Immature natural killer cell (primary cell): Measurements from ENCODE around the gene TCF25. TPM values are rescaled to one million over a fixed set of nuclear protein-coding genes. Genes with fewer than 3 reads are reported as not detected.
A peak's percentile ranks its signal among the peaks of the same experiment; 100 is the strongest.
"Not testable (repeated sequence)": the region's sequence is repeated elsewhere in the genome, so short reads cannot be mapped to it uniquely, and the experiment has no call there.

Experiments used
- DNase-seq, 3 donors: peaks; one replicate each; pipeline ENCODE4 v3.0.0; 2022; ENCODE audit warnings: mixed read lengths in 1 of 3
- H3K27ac Mint-ChIP-seq, 6 donors: one replicate each; pipeline ENCODE4 v1.8.0; 2020; ENCODE audit warnings: mixed read lengths in 6 of 6, mild to moderate bottlenecking in 5 of 6, inconsistent platforms in 4 of 6, moderate library complexity in 3 of 6
- H3K27me3 Mint-ChIP-seq, 3 donors: one replicate each; pipeline ENCODE4 v1.8.0; 2020 to 2021; ENCODE audit warnings: low read depth in 3 of 3, mild to moderate bottlenecking in 3 of 3, mixed read lengths in 3 of 3, moderate library complexity in 3 of 3, inconsistent platforms in 1 of 3
- H3K36me3 Mint-ChIP-seq, 3 donors: one replicate each; pipeline ENCODE4 v1.8.0; 2020; ENCODE audit warnings: mixed read lengths in 3 of 3, inconsistent platforms in 2 of 3, mild to moderate bottlenecking in 2 of 3
- H3K4me1 Mint-ChIP-seq, 2 donors: one replicate each; pipeline ENCODE4 v1.8.0; 2020; ENCODE audit warnings: inconsistent platforms in 2 of 2, mild to moderate bottlenecking in 2 of 2, mixed read lengths in 2 of 2, moderate library complexity in 1 of 2
- H3K4me3 Mint-ChIP-seq, 5 donors: one replicate each; pipeline ENCODE4 v1.8.0; 2020; ENCODE audit warnings: mild to moderate bottlenecking in 5 of 5, mixed read lengths in 5 of 5, inconsistent platforms in 3 of 5, moderate library complexity in 3 of 5
- H3K9me3 Mint-ChIP-seq, 6 donors: one replicate each; pipeline ENCODE4 v1.8.0; 2020; ENCODE audit warnings: mild to moderate bottlenecking in 6 of 6, mixed read lengths in 6 of 6, inconsistent platforms in 4 of 6, moderate library complexity in 3 of 6
- polyA plus RNA-seq, 3 donors: library from polyadenylated mRNA; unstranded; fragments of 300-500 nt; fragmentation: Illumina TruSeq; gene quantifications; one replicate each; pipeline ENCODE4 v1.2.3, GENCODE V29; 2021

TCF25 gene
- polyA plus RNA-seq, 3 donors from 2014 or later, result 98.1 to 249 (median 131) TPM

DNA sequence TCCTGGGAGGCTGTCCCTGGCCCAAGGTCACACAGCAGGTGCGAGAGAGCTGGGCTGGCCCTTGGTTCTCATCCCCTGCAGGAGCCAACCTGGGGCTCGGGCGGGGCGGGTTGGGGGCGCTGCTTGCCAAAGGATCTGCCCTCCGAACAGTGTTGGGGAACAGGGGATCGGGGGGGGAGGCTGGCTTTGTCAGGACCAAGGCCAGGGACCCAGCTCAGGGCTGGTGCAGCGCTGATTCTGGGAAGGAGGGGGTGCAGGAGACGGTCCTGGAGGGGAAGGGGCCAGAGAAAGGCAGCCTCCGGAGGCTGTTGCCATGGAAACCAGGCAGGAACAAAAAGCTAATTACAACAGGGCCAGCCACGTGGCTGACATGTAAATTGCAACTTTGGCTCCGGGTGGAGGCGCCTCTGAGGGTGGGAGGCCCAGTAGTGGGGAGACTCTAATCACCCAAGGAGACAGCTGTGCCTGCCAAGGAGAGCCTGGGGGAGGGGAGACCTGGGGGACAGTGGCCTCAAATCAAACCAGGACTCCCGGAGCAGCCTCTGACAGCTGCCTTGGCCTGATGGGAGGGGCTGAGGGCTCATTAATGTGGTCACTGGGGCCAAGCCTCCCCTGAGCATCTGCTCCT, 51.0 kb downstream of the TCF25 start:
- H3K27me3 Mint-ChIP-seq, result peaks cover 7 to 26% (median 12%) of the 10 kb centered on the region in 3 donors
- H3K9me3 Mint-ChIP-seq, result no peaks in the 10 kb centered on the region
- H3K27ac Mint-ChIP-seq, result no peak overlapping the region
- peak overlapping the region in 1 of 5 donors; percentile 30 for H3K4me3 Mint-ChIP-seq
- DNase-seq, result peak in 1 of 3 donors; percentile 37
- peaks cover 0 to 4% (median 0%) of the 10 kb centered on the region in 3 donors for H3K36me3 Mint-ChIP-seq
- peaks cover 14 to 22% of the 10 kb centered on the region in 2 donors for H3K4me1 Mint-ChIP-seq

DNA sequence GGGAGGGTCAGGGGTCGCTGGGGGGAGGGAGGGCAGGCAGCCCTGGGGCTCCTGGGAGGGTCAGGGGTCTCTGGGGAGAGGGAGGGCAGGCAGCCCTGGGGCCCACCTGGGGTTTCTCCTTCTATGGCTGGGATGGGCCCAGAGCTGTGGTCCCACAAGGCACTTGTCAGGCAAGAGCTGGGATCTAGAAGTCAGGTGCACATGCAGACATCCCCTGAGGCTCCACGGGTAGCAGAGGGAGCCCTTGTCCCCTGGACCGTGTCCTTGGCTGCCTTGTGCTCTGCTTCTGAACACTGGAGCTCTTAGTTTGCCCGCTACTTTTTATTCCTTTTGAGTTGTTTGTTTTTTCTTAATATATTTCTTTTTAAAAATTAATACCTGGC, 51.5 kb downstream of the TCF25 start:
- no peak for DNase-seq
- Mint-ChIP-seq H3K4me1 (peaks cover 11 to 17% of the 10 kb centered on the region in 2 donors), H3K36me3 (peaks cover 0 to 1% (median 0%) of the 10 kb centered on the region in 3 donors), H3K9me3 (no peaks in the 10 kb centered on the region), H3K4me3 (peak overlapping the region in 1 of 5 donors; percentile 56), H3K27ac (no peak overlapping the region), H3K27me3 (peaks cover 7 to 23% (median 15%) of the 10 kb centered on the region in 3 donors)

DNA sequence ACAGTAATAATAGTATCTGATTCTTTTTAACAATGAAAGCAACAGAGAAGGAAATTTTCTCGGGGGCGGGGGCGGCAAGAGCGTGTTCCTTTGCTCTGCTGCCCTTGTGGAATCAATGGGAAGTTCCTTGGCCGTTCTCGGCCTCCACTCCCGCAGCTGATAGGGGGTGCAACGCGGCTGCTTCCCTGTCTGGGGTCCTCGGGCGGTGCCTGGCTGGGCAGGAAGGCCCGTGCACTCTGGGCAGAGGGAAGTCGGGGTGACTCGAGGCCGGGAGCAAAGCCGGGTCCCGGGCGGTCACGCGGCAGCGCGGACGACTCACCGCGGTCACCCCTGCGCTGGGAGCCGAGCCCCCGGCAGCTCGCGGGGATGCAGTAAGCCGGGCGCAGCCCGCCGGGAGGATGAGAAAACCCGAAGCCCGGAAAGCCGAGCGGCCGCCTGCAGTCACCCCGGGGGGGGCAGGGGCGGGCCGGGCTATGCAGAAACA, 52.2 kb downstream of the TCF25 start:
- peaks cover 7 to 17% (median 17%) of the 10 kb centered on the region in 3 donors for H3K27me3 Mint-ChIP-seq
- H3K4me3 Mint-ChIP-seq, result peak overlapping the region in 4 of 5 donors; percentile 32 to 64 (median 44)
- DNase-seq, result no peak
- H3K27ac Mint-ChIP-seq, result no peak overlapping the region
- no peaks in the 10 kb centered on the region for H3K36me3 Mint-ChIP-seq
- peaks cover 7 to 14% of the 10 kb centered on the region in 2 donors for H3K4me1 Mint-ChIP-seq
- H3K9me3 Mint-ChIP-seq, result no peaks in the 10 kb centered on the region

DNA sequence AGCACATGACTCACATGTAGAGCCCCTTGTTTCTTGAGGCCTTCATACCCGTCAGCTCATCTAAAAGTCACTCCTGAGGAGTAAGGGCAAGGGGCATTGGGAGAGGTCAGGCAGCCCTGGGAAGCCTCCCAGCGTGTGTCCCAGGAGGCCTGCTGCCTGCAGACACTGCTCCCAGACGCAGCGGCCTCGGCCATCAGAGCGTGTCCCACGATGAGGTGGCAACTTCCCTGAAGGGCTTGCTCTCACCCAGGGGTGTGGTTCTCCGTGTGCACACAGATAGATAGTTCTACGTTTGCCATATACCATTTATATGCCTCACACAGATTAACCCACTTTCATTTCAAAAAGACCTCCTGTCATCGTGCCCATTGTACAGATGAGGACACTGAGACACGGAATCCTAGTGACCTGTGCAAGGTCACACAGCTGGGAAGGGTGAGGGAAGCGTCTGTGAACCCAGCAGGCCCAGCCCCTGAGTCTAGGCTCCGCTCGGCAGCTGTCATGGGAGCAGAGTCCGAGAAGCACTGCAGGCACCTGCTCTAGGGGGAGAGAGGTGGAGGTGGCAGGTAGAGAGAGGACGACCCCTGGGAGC, 58.0 kb downstream of the TCF25 start:
- no peak for DNase-seq
- Mint-ChIP-seq H3K4me3 (no peak overlapping the region), H3K4me1 (peaks cover 0 to 1% of the 10 kb centered on the region in 2 donors), H3K27ac (no peak overlapping the region), H3K27me3 (peaks cover 4 to 12% (median 7%) of the 10 kb centered on the region in 3 donors), H3K9me3 (no peaks in the 10 kb centered on the region), H3K36me3 (no peaks in the 10 kb centered on the region)

DNA sequence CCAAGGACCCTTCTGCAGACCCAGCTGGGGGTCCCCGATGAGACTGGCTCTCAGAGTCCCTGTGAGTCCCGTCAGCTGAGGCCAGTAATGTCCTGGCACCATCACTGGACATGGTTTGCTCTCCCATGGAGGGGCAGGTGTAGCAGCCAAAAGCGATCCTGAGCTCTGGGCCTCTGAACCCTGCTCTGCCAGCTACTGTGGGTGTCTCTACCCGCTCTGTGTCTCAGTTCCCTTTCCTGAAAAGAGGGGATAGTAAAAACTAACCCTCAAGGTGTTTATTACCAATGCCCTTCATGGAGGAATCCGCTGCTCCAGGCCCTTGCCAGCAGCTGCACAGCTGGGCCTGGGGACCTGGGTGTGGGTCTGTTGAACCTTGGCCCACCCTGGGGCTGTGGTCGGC, 58.6 kb downstream of the TCF25 start:
- no peaks in the 10 kb centered on the region for H3K4me1 Mint-ChIP-seq
- DNase-seq, result no peak
- peaks cover 4 to 7% (median 4%) of the 10 kb centered on the region in 3 donors for H3K27me3 Mint-ChIP-seq
- no peaks in the 10 kb centered on the region for H3K36me3 Mint-ChIP-seq
- H3K27ac Mint-ChIP-seq, result no peak overlapping the region
- H3K9me3 Mint-ChIP-seq, result no peaks in the 10 kb centered on the region
- H3K4me3 Mint-ChIP-seq, result no peak overlapping the region

DNA sequence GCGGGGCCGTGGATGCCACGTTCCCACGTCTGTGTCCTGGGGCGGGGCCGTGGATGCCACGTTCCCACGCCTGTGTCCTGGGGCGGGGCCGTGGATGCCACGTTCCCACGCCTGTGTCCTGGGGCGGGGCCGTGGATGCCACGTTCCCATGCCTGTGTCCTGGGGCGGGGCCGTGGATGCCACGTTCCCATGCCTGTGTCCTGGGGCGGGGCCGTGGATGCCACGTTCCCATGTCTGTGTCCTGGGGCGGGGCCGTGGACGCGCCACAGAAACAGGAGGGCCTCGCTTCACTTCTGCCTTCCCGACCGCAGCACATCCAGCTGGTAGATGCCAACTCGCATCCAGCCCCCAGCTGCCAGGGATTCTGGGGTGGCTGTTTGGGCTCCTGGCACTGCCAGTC, 60.6 kb downstream of the TCF25 start:
- H3K4me3 Mint-ChIP-seq, H3K27ac Mint-ChIP-seq, H3K27me3 Mint-ChIP-seq, H3K36me3 Mint-ChIP-seq, H3K9me3 Mint-ChIP-seq, DNase-seq, H3K4me1 Mint-ChIP-seq: not testable (repeated sequence)

DNA sequence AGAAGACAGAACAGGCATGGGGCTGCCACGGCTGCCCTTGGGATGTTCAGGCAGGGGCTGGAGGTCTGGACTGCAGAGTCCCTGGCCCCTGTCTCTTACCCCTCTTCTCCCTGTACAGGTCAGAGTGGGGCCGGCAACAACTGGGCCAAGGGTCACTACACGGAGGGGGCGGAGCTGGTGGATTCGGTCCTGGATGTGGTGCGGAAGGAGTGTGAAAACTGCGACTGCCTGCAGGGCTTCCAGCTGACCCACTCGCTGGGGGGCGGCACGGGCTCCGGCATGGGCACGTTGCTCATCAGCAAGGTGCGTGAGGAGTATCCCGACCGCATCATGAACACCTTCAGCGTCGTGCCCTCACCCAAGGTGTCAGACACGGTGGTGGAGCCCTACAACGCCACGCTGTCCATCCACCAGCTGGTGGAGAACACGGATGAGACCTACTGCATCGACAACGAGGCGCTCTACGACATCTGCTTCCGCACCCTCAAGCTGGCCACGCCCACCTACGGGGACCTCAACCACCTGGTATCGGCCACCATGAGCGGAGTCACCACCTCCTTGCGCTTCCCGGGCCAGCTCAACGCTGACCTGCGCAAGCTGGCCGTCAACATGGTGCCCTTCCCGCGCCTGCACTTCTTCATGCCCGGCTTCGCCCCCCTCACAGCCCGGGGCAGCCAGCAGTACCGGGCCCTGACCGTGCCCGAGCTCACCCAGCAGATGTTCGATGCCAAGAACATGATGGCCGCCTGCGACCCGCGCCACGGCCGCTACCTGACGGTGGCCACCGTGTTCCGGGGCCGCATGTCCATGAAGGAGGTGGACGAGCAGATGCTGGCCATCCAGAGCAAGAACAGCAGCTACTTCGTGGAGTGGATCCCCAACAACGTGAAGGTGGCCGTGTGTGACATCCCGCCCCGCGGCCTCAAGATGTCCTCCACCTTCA, 61.5 kb downstream of the TCF25 start:
- Mint-ChIP-seq H3K27me3 (peaks cover 4 to 6% (median 6%) of the 10 kb centered on the region in 3 donors), H3K36me3 (no peaks in the 10 kb centered on the region), H3K27ac (no peak overlapping the region), H3K4me1 (no peaks in the 10 kb centered on the region), H3K4me3 (no peak overlapping the region), H3K9me3 (no peaks in the 10 kb centered on the region)
- DNase-seq, result no peak

DNA sequence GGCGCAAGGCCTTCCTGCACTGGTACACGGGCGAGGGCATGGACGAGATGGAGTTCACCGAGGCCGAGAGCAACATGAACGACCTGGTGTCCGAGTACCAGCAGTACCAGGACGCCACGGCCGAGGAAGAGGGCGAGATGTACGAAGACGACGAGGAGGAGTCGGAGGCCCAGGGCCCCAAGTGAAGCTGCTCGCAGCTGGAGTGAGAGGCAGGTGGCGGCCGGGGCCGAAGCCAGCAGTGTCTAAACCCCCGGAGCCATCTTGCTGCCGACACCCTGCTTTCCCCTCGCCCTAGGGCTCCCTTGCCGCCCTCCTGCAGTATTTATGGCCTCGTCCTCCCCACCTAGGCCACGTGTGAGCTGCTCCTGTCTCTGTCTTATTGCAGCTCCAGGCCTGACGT, 62.2 kb downstream of the TCF25 start:
- H3K4me1 Mint-ChIP-seq, DNase-seq, H3K36me3 Mint-ChIP-seq, H3K27ac Mint-ChIP-seq, H3K27me3 Mint-ChIP-seq, H3K4me3 Mint-ChIP-seq, H3K9me3 Mint-ChIP-seq: not testable (repeated sequence)

DNA sequence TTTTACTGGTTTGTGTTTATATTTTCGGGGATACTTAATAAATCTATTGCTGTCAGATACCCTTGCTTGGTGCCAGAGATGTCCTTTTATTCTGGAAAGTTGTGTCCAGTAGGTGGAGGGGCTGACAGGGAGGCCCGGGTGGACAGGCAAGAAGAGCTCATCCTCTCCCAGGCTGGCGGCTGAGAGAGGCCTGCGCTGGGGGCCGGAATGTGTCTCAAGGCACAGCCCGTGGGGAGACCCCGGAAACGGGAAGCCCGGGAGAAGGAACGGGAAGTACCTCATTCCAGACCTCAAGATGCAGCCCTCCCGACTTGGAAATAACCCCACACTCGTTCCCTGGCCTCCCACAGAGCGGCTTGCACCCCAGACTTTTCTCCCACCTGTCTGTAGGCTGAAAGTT, 62.6 kb downstream of the TCF25 start:
- Mint-ChIP-seq H3K4me3 (no peak overlapping the region), H3K9me3 (no peaks in the 10 kb centered on the region), H3K27me3 (peaks cover 1 to 5% (median 4%) of the 10 kb centered on the region in 3 donors), H3K4me1 (no peaks in the 10 kb centered on the region), H3K27ac (no peak overlapping the region), H3K36me3 (no peaks in the 10 kb centered on the region)
- DNase-seq, result no peak

DNA sequence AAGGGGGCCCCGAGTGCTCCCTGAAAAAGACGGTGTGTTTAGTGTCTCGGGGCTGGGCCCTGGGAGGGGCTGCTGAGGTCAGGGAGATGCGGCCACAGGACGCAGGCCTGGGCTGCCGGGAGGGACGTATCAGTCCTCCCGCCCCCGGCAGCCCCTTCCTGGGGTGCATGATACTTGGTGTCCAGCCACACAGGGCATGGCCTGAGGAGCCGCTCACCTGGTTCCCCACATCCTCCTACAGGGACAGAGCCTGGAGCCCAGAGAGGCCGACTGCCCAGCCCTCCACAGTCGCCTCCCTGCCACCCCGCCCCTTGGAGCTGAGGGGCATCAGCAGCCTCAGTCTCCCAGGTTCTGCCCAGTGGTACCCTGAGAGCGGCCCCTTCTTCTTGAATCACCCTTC, 63.1 kb downstream of the TCF25 start:
- no peak overlapping the region for H3K4me3 Mint-ChIP-seq
- DNase-seq, result no peak
- H3K27me3 Mint-ChIP-seq, result peaks cover 0 to 4% (median 4%) of the 10 kb centered on the region in 3 donors
- no peaks in the 10 kb centered on the region for H3K36me3 Mint-ChIP-seq
- no peaks in the 10 kb centered on the region for H3K4me1 Mint-ChIP-seq
- H3K9me3 Mint-ChIP-seq, result no peaks in the 10 kb centered on the region
- no peak overlapping the region for H3K27ac Mint-ChIP-seq

DNA sequence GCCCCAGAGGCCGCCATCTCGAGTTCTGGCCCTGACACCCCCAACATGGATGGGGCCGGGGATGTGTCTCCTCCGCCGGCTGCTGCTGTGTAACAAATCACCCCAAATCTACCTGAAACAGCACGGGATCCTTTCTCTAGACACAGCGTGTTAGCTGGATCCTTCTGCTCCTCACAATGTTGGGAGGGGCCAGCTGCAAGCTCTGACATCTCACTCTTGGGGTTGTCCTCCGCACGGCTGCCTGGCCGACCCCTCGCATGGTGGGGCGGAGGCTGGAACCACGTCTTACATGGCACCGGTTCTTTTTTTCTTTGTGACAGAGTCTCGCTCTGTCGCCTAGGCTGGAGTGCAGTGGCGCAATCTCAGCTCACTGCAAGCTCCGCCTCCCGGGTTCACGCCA, 63.6 kb downstream of the TCF25 start:
- no peak for DNase-seq
- Mint-ChIP-seq H3K9me3 (no peaks in the 10 kb centered on the region), H3K4me3 (no peak overlapping the region), H3K36me3 (no peaks in the 10 kb centered on the region), H3K4me1 (no peaks in the 10 kb centered on the region), H3K27me3 (peaks cover 0 to 4% (median 4%) of the 10 kb centered on the region in 3 donors), H3K27ac (no peak overlapping the region)

DNA sequence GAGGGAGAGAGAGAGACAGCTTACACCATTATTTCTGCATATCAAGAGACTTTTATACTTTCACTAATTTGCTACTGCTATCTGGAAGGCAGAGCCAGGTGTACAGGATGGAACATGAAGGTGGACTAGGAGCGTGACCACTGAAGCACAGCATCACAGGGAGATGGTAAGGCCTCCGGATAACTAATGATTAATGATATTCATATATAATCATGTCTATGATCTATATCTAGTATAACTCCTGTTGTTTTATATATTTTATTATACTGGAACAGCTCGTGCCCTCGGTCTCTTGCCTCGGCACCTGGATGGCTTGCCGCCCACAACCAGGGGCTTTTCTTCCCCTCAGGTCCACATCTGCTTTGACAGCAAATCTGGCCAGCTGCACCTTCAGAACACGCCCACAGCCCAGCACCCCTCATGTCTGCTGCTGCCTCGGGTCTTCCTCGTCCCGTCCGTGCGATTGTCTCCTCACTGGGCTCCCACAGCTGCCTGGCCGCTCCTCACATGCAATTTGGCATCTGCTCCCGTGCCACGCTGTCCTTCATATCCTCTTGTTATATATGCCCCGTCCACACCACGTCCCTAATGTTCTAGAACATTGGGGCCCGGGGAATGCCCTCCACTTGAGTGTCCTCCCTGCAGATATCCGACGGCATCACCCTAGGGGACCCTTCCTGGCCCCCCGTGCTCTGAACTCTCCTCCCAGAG, 64.9 kb downstream of the TCF25 start:
- no peak for DNase-seq
- no peak overlapping the region for H3K27ac Mint-ChIP-seq
- H3K4me1 Mint-ChIP-seq, result no peaks in the 10 kb centered on the region
- peaks cover 0 to 6% (median 4%) of the 10 kb centered on the region in 3 donors for H3K27me3 Mint-ChIP-seq
- H3K9me3 Mint-ChIP-seq, result no peaks in the 10 kb centered on the region
- no peaks in the 10 kb centered on the region for H3K36me3 Mint-ChIP-seq
- no peak overlapping the region for H3K4me3 Mint-ChIP-seq

DNA sequence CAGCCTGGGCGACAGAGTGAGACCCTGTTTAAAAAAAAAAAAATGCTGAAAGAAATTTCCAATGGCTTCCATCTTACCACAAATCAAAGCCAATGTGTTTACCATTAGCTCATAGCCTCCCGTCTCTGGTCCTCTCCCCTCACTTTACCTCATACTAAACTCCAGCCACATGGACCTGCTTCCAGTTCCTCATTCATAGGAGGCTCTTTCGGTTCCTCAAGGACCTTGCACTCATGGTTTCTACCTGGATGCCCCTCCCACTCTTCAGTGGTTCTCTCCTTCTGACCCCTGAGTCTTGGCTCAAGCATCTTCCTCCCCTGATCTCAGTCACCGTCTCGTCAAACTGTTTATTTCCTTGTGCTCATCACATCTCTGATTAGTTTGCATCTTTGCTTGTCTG, 71.4 kb downstream of the TCF25 start:
- Mint-ChIP-seq H3K9me3 (peaks cover 0 to 8% (median 0%) of the 10 kb centered on the region in 6 donors), H3K27me3 (peaks cover 9 to 14% (median 12%) of the 10 kb centered on the region in 3 donors), H3K4me3 (peak overlapping the region in 1 of 5 donors; percentile 24)

More for the DNA sequence above, 71.4 kb downstream of the TCF25 start:
- Mint-ChIP-seq H3K36me3 (no peaks in the 10 kb centered on the region), H3K27ac (no peak overlapping the region), H3K4me1 (peaks cover 8 to 11% of the 10 kb centered on the region in 2 donors)
- DNase-seq, result no peak
